K562 (cell line): ENCODE measurements around the gene GSTO2. TPM values are rescaled to one million over a fixed set of nuclear protein-coding genes. Genes with fewer than 3 reads are reported as not detected.

Experiments used
- KAT7 ChIP-seq: sonication (generic); formaldehyde crosslinking; IDR thresholded peaks from 2 replicates; pipeline ENCODE4 v1.8.0; 2022; ENCODE audit warnings: missing genetic modification reagents, mild to moderate bottlenecking, borderline replicate concordance
- LARP7 ChIP-seq: fragments of 450-650 bp; IDR thresholded peaks from 2 replicates; pipeline ENCODE4 v1.6.1; 2016
- NR3C1 ChIP-seq: sonication (generic); formaldehyde crosslinking; IDR thresholded peaks from 2 replicates; pipeline ENCODE4 v1.8.1; 2022; ENCODE audit warnings: missing genetic modification reagents
- PHTF2 ChIP-seq: fragments of 250-450 bp; sonication (Bioruptor Pico); IDR thresholded peaks from 2 replicates; pipeline ENCODE4 v1.5.0; 2021; ENCODE audit warnings: mild to moderate bottlenecking
- POLR2B ChIP-seq: fragments of 450-650 bp; IDR thresholded peaks from 2 replicates; pipeline ENCODE4 v1.6.1; 2018; ENCODE audit warnings: low read depth; ENCODE audit not compliant: partially characterized antibody
- RBM22 ChIP-seq: fragments of 200-400 bp; formaldehyde crosslinking; IDR thresholded peaks from 2 replicates; pipeline ENCODE4 v1.6.1; 2018; ENCODE audit warnings: low read length, low read depth; ENCODE audit not compliant: poor library complexity, severe bottlenecking
- SMARCE1 ChIP-seq: fragments of 450-650 bp; IDR thresholded peaks from 2 replicates; pipeline ENCODE4 v1.7.1; 2016; ENCODE audit warnings: mild to moderate bottlenecking
- ZNF212 ChIP-seq: fragments of 450-650 bp; formaldehyde crosslinking; IDR thresholded peaks from 2 replicates; pipeline ENCODE4 v1.4.0; 2020; ENCODE audit warnings: mild to moderate bottlenecking
- polyA plus RNA-seq, 8 experiments: library from polyadenylated mRNA; depleted of rRNA in 4 of 8; stranded (reverse) in 5 of 8; unstranded in 3 of 8; fragments of >200 nt; fragmentation: Nextera tagmentation in 2 of 8; fragmentation: Illumina TruSeq in 1 of 8; extraction: Ambion mirVana in 2 of 8; extraction: Trizol in 1 of 8; gene quantifications; 2 replicates each; pipeline versions ENCODE4 v1.2.1 to v1.2.3, GENCODE V29; 2011 to 2014; ENCODE audit warnings: inconsistent platforms in 1 of 8, missing spikeins in 1 of 8
- total RNA-seq, 7 experiments: library from RNA; depleted of rRNA in 6 of 7; stranded (reverse); fragments of >200 nt in 6 of 7; fragmentation: Illumina TruSeq in 2 of 7; extraction: Trizol in 2 of 7; gene quantifications; 2 replicates each; pipeline versions ENCODE4 v1.2.1 to v1.2.3, GENCODE V29; 2011 to 2021; ENCODE audit warnings: low replicate concordance in 1 of 7
- TF ChIP-seq, protein P1 (sequence below), 2 experiments: fragments of 450-650 bp in 1 of 2; sonication (generic) in 1 of 2; formaldehyde crosslinking in 1 of 2; IDR thresholded peaks; 2 replicates each; pipeline versions ENCODE4 v1.7.1 to v1.9.0; 2016 to 2022; ENCODE audit warnings: inconsistent platforms in 1 of 2, mild to moderate bottlenecking in 1 of 2, missing genetic modification reagents in 1 of 2

Gene GSTO2
- total and polyA plus RNA-seq, 9 of the 15 experiments (the other 6 are each of a cell fraction or from before 2014, with no cell fraction given) = 0.18 to 1.8 (median 0.90) TPM

DNA sequence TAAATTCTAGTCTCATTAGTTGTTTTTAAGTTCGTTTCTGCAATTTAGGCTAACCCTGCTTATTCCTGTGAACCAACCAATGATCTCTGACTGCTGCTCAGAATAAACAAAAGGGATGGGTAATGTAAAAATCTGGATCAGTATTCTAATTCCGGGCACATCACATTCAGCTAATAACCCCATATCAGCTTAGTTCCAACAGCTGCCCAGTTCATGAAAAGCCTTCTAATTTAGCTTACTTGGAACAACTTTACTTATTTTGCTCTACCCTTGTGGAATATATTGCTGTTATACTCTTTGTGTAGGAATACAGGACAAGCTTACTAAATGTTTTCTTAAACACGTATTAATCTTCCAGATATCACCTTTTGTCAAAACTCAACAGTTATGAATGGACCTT, 33.2 kb upstream of the GSTO2 start (continued):
- TF ChIP-seq, protein P1, sequence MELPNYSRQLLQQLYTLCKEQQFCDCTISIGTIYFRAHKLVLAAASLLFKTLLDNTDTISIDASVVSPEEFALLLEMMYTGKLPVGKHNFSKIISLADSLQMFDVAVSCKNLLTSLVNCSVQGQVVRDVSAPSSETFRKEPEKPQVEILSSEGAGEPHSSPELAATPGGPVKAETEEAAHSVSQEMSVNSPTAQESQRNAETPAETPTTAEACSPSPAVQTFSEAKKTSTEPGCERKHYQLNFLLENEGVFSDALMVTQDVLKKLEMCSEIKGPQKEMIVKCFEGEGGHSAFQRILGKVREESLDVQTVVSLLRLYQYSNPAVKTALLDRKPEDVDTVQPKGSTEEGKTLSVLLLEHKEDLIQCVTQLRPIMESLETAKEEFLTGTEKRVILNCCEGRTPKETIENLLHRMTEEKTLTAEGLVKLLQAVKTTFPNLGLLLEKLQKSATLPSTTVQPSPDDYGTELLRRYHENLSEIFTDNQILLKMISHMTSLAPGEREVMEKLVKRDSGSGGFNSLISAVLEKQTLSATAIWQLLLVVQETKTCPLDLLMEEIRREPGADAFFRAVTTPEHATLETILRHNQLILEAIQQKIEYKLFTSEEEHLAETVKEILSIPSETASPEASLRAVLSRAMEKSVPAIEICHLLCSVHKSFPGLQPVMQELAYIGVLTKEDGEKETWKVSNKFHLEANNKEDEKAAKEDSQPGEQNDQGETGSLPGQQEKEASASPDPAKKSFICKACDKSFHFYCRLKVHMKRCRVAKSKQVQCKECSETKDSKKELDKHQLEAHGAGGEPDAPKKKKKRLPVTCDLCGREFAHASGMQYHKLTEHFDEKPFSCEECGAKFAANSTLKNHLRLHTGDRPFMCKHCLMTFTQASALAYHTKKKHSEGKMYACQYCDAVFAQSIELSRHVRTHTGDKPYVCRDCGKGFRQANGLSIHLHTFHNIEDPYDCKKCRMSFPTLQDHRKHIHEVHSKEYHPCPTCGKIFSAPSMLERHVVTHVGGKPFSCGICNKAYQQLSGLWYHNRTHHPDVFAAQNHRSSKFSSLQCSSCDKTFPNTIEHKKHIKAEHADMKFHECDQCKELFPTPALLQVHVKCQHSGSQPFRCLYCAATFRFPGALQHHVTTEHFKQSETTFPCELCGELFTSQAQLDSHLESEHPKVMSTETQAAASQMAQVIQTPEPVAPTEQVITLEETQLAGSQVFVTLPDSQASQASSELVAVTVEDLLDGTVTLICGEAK (IDR thresholded peaks at IDR 0.05) = no peak
- TF ChIP-seq, protein P1 (CRISPR knock-in tag; IDR thresholded peaks at IDR 0.05) = no peak
- TF ChIP-seq RBM22 = no peak
- no peak for TF ChIP-seq PHTF2 (CRISPR knock-in tag)
- no peak for TF ChIP-seq LARP7
- TF ChIP-seq ZNF212 (CRISPR knock-in tag) = no peak
- no peak for TF ChIP-seq KAT7 (CRISPR knock-in tag)
- TF ChIP-seq POLR2B = no peak
- TF ChIP-seq NR3C1 (CRISPR knock-in tag) = no peak
- TF ChIP-seq SMARCE1 = no peak
